Karpas-422 (cell line): ENCODE data around the gene EVI2B. TPM values are rescaled to one million over a fixed set of nuclear protein-coding genes. Genes with fewer than 3 reads are reported as not detected.
"Not testable (repeated sequence)": the region's sequence is repeated elsewhere in the genome, so short reads cannot be mapped to it uniquely, and the experiment has no call there.

Experiments used
- DNase-seq: peaks from one replicate; pipeline ENCODE4 v3.0.0-alpha.2; 2015
- H2AFZ ChIP-seq: fragments of 200-600 bp; sonication (generic); 2 replicates; pipeline ENCODE4 v1.6.1; 2014; ENCODE audit warnings: antibody characterized with exemption, low read length, mixed read lengths
- H3K27ac ChIP-seq: fragments of 200-600 bp; sonication (generic); 2 replicates; pipeline ENCODE4 v1.5.1; 2014; ENCODE audit warnings: mild to moderate bottlenecking, low read length, moderate library complexity
- H3K27me3 ChIP-seq: fragments of 200-600 bp; sonication (generic); 2 replicates; pipeline ENCODE4 v1.6.1; 2014; ENCODE audit warnings: low read length, mixed read lengths
- H3K36me3 ChIP-seq: fragments of 200-600 bp; sonication (generic); 2 replicates; pipeline ENCODE4 v1.6.1; 2014; ENCODE audit warnings: low read length, mixed read lengths; ENCODE audit not compliant: insufficient read depth
- H3K4me1 ChIP-seq: fragments of 200-600 bp; sonication (generic); 2 replicates; pipeline ENCODE4 v1.6.1; 2014; ENCODE audit warnings: mild to moderate bottlenecking, low read length, mixed read lengths
- H3K4me2 ChIP-seq: fragments of 200-600 bp; sonication (generic); 2 replicates; pipeline ENCODE4 v1.6.1; 2014; ENCODE audit warnings: low read length, low read depth, mild to moderate bottlenecking; ENCODE audit not compliant: poor library complexity, severe bottlenecking
- H3K4me3 ChIP-seq: fragments of 200-600 bp; sonication (generic); 2 replicates; pipeline ENCODE4 v1.5.1; 2014; ENCODE audit warnings: mild to moderate bottlenecking, antibody characterized with exemption, low read length, mixed read lengths
- H3K79me2 ChIP-seq: fragments of 200-600 bp; sonication (generic); 2 replicates; pipeline ENCODE4 v1.6.1; 2014; ENCODE audit warnings: mild to moderate bottlenecking, low read length, mixed read lengths
- H3K9ac ChIP-seq: fragments of 200-600 bp; sonication (generic); 2 replicates; pipeline ENCODE4 v1.6.0; 2014; ENCODE audit warnings: low read length
- H3K9me2 ChIP-seq: fragments of 200-600 bp; sonication (generic), shearing (Covaris generic); replicated peaks from 2 replicates; pipeline ENCODE4 v1.6.0; 2014; ENCODE audit warnings: mild to moderate bottlenecking, low read length, moderate library complexity; ENCODE audit not compliant: insufficient read depth
- H3K9me3 ChIP-seq: fragments of 300-700, 200-600 bp; sonication (generic); 2 replicates; pipeline ENCODE4 v1.6.1; 2014; ENCODE audit warnings: low read length, mixed read lengths
- H4K20me1 ChIP-seq: fragments of 200-600 bp; sonication (generic); 2 replicates; pipeline ENCODE4 v1.6.1; 2014; ENCODE audit warnings: mild to moderate bottlenecking, antibody characterized with exemption, low read length, low read depth; ENCODE audit not compliant: insufficient read depth
- total RNA-seq: library from RNA; depleted of rRNA; stranded (reverse); fragments of >200 nt; shearing (Covaris generic); gene quantifications from 2 replicates; pipeline ENCODE4 v1.2.3, GENCODE V29; 2014; ENCODE audit warnings: low replicate concordance; rRNA removed

Gene EVI2B
- 0.76 and 5.0 TPM in 2 replicates for total RNA-seq

- peak within 1 kb of the TSS; percentile 73 for H3K4me2 ChIP-seq
Measured at GRCh38 chr17:31313982-31314781, at the start of gene EVI2B. Gene EVI2B (minus strand): TSS chr17:31314054. CDS start chr17:31305609, 8,445 bp downstream.

DNA sequence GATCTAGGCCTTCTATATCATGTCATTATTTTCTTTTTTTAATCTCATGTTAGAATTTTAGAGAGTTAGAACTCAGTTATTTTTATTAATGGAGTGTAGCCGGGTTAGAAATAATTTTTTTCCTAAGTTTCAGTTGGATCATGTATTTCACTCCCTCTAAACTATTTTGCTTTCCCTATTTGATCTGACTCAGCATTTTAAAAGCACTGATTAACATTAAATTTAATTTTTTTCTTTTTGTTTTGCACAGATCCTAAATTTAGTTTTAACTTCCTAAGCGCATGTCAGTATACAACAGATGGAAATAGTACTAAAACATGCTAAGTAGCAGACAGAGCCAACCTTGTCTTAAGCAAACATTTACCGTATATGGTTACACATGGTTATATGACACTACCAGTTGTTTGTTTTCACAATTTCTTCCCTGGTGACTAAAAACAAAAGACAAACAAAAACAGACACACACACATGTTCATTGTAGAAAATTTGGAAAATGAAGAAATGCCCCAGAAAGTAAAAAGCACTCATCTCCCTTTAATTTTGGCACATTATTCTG lies 44.1 kb upstream of the EVI2B start:
- no peaks in the 10 kb centered on the region for H3K9me2 ChIP-seq
- DNase-seq = no peak
- no peaks in the 10 kb centered on the region for H3K9me3 ChIP-seq
- H3K9ac ChIP-seq = no peak overlapping the region
- H4K20me1 ChIP-seq = no peaks in the 10 kb centered on the region
- no peaks in the 10 kb centered on the region for H3K4me1 ChIP-seq
- peaks cover 57% of the 10 kb centered on the region; the same call in 1 of the 2 replicates for H3K36me3 ChIP-seq
- H3K79me2 ChIP-seq = no peaks in the 10 kb centered on the region; the same call in 1 of the 2 replicates
- H3K27ac ChIP-seq = no peak overlapping the region
- H2AFZ ChIP-seq = no peak overlapping the region
- H3K4me2 ChIP-seq = no peak overlapping the region
- no peaks in the 10 kb centered on the region for H3K27me3 ChIP-seq
- no peak overlapping the region for H3K4me3 ChIP-seq

More at GRCh38 chr17:31313982-31314781, at the start of gene EVI2B:
- Histone ChIP-seq H3K9me3 (no peaks in the 10 kb centered on the region), H4K20me1 (no peaks in the 10 kb centered on the region), H3K27me3 (no peaks in the 10 kb centered on the region), H3K27ac (peak within 1 kb of the TSS; percentile 99), H2AFZ (no peak within 1 kb of the TSS), H3K9ac (no peak within 1 kb of the TSS), H3K79me2 (peaks cover 21% of the 10 kb centered on the region), H3K9me2 (no peaks in the 10 kb centered on the region), H3K4me3 (peak within 1 kb of the TSS; percentile 17; the same call in 1 of the 2 replicates), H3K4me1 (peaks cover 100% of the 10 kb centered on the region), H3K36me3 (peaks cover 6% of the 10 kb centered on the region; the same call in 1 of the 2 replicates)
- DNase-seq = peak; percentile 92

- no peak for DNase-seq
- no peak overlapping the region for H3K4me2 ChIP-seq
- H3K27me3 ChIP-seq = no peaks in the 10 kb centered on the region
- H3K4me3 ChIP-seq = no peak overlapping the region
- H3K79me2 ChIP-seq = no peaks in the 10 kb centered on the region; the same call in 1 of the 2 replicates
- H4K20me1 ChIP-seq = no peaks in the 10 kb centered on the region
- no peak overlapping the region for H3K27ac ChIP-seq
- H3K9me3 ChIP-seq = no peaks in the 10 kb centered on the region
- no peak overlapping the region for H2AFZ ChIP-seq
- no peak overlapping the region for H3K9ac ChIP-seq
- H3K9me2 ChIP-seq = no peaks in the 10 kb centered on the region
- peaks cover 55% of the 10 kb centered on the region; the same call in 1 of the 2 replicates for H3K36me3 ChIP-seq
- no peaks in the 10 kb centered on the region for H3K4me1 ChIP-seq
Measured at GRCh38 chr17:31357091-31357490, 43.2 kb upstream of the EVI2B start.

- Histone ChIP-seq H3K4me2 (no peak overlapping the region), H3K9me2 (no peaks in the 10 kb centered on the region), H3K9ac (no peak overlapping the region), H3K79me2 (no peaks in the 10 kb centered on the region), H3K27ac (no peak overlapping the region), H3K9me3 (no peaks in the 10 kb centered on the region), H3K4me1 (no peaks in the 10 kb centered on the region), H3K27me3 (no peaks in the 10 kb centered on the region), H2AFZ (no peak overlapping the region), H3K36me3 (peaks cover 53% of the 10 kb centered on the region; the same call in 1 of the 2 replicates), H4K20me1 (no peaks in the 10 kb centered on the region), H3K4me3 (no peak overlapping the region)
- DNase-seq = no peak
Measured at GRCh38 chr17:31355935-31356334, 42.1 kb upstream of the EVI2B start.

- DNase-seq = no peak
- H3K36me3 ChIP-seq = peaks cover 27% of the 10 kb centered on the region; the same call in 1 of the 2 replicates
Measured at GRCh38 chr17:31349454-31349853, 35.6 kb upstream of the EVI2B start.

GRCh38 chr17:31345191-31345747 lies 31.4 kb upstream of the EVI2B start:
- H3K79me2 ChIP-seq, H3K4me2 ChIP-seq, H3K9me2 ChIP-seq, H3K9ac ChIP-seq, H2AFZ ChIP-seq, H3K4me3 ChIP-seq, H3K9me3 ChIP-seq, H3K4me1 ChIP-seq, H4K20me1 ChIP-seq, H3K27ac ChIP-seq, H3K27me3 ChIP-seq, DNase-seq: not testable (repeated sequence)
- peaks cover 42% of the 10 kb centered on the region for H3K36me3 ChIP-seq

More at GRCh38 chr17:31349454-31349853, 35.6 kb upstream of the EVI2B start:
- no peak overlapping the region for H3K9ac ChIP-seq
- H3K4me2 ChIP-seq = no peak overlapping the region
- no peaks in the 10 kb centered on the region for H3K9me2 ChIP-seq
- H4K20me1 ChIP-seq = no peaks in the 10 kb centered on the region
- H3K9me3 ChIP-seq = no peaks in the 10 kb centered on the region
- no peak overlapping the region for H3K4me3 ChIP-seq
- H3K27me3 ChIP-seq = no peaks in the 10 kb centered on the region
- H2AFZ ChIP-seq = no peak overlapping the region
- no peaks in the 10 kb centered on the region for H3K79me2 ChIP-seq
- H3K27ac ChIP-seq = no peak overlapping the region
- no peaks in the 10 kb centered on the region for H3K4me1 ChIP-seq

- no peak for DNase-seq
- no peak overlapping the region for H3K9ac ChIP-seq
- H3K4me2 ChIP-seq = no peak overlapping the region
- H3K4me3 ChIP-seq = no peak overlapping the region
- no peaks in the 10 kb centered on the region for H3K9me2 ChIP-seq
- H3K9me3 ChIP-seq = no peaks in the 10 kb centered on the region
- no peaks in the 10 kb centered on the region for H3K4me1 ChIP-seq
- H2AFZ ChIP-seq = no peak overlapping the region
- H3K27ac ChIP-seq = no peak overlapping the region
- H3K27me3 ChIP-seq = no peaks in the 10 kb centered on the region
- no peaks in the 10 kb centered on the region for H4K20me1 ChIP-seq
- 0 out of 2 replicates have a peak, but pooled peaks cover 5% of the 10 kb centered on the region for H3K79me2 ChIP-seq
- peaks cover 48% of the 10 kb centered on the region for H3K36me3 ChIP-seq
Measured at GRCh38 chr17:31339906-31340661, 26.2 kb upstream of the EVI2B start.
